Activated CD8-positive, alpha-beta memory T cell treated with anti-CD3 and anti-CD28 coated beads, Interleukin-2, amount 50 U/mL, for 4 hours (primary cell): ENCODE data around the gene SOST.
"Not testable (repeated sequence)": the region's sequence is repeated elsewhere in the genome, so short reads cannot be mapped to it uniquely, and the experiment has no call there.

Source experiments
- DNase-seq: peaks from one replicate; pipeline ENCODE4 v3.0.0-alpha.2; 2020

The SOST gene

DNA sequence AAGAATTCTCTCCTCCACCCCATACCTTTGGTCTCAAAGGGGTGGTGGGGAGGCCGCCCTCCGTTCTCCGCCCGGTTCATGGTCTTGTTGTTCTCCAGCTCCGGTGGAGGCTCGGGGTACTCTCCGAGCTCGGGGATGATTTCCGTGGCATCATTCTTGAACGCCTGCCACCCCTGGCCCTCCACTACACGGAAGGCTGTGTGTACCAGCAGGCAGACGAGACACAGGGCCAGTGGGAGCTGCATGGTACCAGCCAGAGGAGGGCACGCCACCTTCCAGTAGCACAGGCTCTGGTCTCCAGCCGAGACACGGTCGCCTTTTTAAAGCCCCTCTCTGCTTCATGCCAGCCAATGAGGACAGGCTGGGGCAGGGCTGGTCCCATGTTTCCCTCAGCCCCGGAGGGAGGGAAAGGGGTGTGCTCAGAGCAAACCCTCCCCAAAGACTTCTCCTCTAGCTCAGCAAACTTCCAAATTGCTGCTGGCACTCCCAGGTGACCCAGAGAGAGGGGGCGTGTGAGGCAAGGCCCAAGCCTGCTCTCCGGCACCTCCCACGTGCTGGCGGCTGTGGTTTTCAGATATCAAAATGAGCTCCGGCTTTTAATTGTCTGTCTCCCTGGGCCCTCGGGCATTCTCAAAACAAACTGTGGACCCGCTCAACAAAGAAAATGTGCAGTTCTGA is at the start of gene SOST:
SOST (minus strand) TSS at position 295 of the 678 bp plus-strand sequence; CDS start at position 245, 50 bp downstream.
- DNase-seq = no peak

DNA sequence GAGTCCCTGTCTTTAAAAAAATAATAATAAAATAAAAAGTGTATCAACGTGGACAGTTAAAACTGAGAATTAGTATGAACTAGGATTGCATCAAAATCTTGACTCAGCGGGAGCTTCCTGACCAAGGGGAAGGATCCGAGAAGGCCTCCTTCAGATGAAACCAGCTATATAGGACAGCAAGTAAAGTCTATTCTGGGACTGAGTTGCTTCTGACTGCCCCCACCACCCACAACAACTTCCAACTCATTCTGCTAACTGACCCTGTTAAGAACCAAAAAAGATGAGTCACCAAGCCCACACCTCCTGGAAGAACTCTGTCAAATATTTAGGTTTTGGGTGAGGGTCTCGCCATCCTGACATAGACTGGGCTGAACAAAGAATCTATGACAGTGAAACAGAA is 49.5 kb upstream of the SOST start:
- DNase-seq = no peak

DNA sequence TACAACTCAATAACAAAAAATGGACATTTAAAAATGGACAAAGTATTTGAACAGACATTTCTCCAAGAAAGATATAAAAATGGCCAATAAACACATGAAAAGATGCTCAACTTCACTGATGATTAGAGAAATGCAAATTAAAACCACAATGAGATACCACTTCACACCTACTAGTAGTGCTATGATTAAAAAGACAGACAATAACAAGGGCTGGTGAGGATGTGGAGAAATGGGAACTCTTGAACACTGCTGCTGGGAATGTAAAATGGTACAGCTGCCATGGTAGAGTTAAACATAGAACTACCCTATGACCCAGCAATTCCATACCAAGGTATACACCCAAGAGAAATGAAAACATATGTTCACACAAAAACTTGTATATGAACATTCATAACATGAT is 46.5 kb upstream of the SOST start:
- no peak for DNase-seq

DNA sequence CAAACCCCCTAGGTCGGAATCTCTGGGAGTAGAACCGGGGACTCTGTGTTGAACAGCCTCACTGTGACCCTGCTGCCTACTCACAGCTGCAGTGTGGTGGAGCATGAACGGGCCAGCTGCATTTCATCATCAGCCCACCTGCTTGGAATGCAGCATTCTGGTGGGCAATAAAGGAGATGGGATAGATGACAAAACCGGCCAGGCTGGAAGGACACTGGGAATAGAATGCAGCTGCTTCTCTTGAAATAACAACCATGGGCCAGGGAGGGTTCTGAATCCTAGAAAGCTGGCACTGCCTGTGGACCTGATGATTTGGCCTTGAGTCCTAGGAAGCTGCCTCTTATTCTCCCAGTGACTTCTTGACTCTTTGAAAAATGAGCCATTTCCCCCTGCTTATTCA is 45.2 kb upstream of the SOST start:
- no peak for DNase-seq

DNA sequence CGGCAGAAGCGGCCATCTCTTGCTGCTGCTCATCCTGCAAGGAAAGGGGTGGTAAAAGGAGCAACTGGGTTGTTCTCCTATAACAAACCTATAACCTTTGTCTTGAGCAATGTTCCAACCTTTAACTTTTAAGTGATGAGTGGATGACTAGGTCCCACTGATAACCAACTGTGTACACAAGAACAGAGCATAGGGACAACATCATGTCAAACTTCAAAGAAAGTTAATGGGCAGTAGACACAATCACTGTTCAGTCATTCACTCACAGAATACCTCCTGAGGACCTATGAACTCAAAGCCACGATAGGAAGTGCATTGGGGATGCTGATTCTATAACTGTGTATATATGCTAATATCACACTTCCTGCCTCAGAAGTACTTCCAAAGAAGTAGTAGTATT is 43.3 kb upstream of the SOST start:
- DNase-seq = no peak

DNA sequence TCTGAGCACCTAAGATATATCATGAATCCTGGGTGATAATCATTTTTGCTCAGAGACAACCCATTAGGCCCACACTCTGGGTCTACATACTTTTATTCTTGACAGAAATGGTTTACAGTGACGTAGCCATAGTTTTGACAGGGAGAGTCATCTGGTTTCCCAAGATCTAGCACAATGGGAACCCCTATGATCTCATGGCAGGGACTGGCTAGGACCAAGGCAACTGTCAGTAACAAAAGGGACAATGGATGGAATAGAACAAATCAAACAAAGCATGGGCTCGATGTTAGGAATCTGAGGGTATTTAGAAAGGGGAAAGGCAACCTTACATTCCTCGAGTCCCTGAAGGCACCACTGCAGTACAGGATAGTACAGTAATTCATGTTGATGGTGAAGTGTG is 42.1 kb upstream of the SOST start:
- DNase-seq = no peak

DNA sequence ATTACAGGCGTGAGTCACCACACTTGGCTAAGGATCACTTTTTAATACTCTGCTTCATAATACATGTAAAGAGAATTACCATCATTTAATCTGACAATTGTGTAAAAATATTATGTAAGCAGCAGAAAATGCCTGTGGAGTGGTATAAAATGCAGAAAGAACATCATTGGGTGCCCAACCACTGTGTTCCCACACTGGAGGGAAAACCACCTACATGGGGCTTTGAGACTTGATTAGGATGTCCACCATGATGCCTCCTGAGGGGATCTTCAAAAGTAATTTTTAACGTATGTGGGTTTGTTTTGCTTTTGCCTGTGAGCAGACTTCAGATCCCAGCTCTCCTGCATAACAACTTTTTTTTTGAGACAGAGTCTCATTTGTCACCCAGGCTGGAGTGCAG is 40.5 kb upstream of the SOST start:
- DNase-seq = no peak

DNA sequence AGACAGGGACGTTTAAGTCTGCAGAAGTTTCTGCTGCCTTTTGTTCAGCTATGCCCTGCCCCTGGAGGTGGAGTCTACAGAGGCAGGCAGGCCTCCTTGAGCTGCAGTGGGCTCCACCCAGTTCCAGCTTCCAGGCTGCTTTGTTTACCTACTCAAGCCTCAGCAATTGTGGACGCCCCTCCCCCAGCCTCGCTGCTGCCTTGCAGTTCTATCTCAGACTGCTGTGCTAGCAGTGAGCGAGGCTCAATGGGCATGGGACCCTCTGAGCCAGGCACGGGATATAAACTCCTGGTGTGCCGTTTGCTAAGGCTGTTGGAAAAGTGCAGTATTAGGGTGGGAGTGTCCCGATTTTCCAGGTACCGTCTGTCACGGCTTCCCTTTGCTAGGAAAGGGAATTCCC is 39.4 kb upstream of the SOST start:
- DNase-seq = not testable (repeated sequence)

DNA sequence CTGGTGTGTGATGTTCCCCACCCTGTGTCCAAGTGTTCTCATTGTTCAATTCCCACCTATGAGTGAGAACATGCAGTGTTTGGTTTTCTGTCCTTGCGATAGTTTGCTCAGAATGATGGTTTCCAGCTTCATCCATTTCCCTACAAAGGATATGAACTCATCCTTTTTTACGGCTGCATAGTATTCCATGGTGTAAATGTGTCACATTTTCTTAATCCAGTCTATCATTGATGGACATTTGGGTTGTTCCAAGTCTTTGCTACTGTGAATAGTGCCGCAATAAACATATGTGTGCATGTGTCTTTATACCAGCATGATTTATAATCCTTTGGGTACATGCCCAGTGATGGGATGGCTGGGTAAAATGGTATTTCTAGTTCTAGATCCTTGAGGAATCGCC is 34.1 kb upstream of the SOST start:
- not testable (repeated sequence) for DNase-seq

DNA sequence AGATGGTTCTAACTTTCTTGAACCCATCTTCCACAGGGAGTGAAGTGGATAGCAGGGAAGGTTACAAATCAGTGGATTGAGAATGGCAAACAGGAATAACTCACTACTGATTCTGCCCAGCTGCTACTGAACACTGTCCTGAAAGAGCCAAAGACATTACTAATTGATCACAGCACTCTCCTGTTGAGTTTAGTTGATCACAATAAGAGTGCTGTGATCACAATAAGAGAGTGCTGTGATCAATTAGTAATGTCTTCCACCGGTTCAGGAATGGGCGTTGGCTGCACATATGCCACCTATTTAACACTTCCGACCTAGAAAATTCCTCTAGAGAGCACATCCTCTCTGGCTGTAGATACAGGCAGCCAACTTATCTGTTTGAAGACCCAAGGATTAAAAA is 33.0 kb upstream of the SOST start:
- DNase-seq = no peak

DNA sequence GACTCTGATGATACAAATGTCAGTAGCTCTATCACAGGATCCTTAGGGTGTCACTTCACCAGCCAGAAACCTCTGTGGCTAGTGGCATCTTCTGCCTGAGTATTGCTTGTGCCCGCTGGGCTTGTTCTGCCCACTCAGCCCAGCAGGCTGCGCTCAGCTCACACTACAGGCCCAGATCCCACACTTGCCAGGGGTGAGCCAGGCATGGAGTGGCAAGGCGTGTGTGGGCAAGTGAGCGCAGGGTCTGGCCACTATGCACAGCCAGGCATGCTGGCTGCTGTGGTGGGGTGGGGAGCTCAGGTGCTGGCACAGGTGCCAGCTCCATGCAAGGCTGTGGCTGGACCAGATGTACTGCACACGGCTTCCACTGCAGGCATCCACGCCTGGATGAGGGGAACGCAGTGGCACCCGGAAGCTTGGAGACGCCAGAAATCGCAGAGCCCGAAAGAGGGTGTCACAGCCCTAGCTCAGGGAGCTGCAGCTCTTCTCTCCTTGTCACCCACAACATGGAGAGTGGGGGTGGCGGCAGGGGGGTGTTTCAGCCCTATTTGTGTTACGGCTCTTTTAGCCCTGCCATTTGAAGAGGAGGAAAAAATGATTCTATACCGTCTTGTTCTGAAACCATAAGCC is 31.8 kb upstream of the SOST start:
- DNase-seq = no peak

DNA sequence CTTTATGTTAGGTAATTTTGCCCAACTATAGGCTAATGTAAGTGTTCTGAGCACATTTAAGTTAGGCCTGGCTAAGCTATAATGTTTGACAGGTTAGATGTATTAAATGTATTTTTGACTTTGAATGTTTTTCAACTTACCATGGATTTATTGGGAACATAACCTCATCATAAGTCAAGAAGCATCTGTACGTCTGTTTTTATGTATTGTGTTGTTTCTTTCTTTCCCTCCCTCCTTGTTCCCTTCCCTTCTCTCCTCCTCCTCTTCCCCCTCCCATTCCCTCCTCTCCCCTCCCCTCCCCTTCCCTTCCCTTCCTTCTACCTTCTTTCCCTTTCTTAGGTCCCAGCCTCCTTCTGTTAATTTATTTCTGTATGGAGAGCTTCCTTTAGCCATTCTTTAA is 30.9 kb upstream of the SOST start:
- DNase-seq = no peak

DNA sequence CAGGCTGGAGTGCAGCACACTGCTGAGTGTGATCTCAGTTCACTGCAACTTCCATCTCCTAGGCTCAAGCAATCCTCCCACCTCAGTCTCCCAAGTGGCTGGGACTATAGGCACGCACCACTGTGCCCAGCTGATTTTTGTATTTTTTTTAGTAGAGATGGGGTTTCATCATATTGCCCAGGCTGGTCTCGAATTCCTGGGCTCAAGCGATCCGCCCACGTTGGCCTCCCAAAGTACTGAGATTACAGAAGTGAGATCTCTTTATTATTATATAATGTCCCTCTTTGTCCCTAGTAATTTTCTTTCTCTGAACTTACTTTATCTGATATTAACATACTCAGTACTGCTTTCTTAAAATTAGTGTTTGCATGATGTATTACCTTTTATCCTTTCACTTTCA is 29.9 kb upstream of the SOST start:
- no peak for DNase-seq

DNA sequence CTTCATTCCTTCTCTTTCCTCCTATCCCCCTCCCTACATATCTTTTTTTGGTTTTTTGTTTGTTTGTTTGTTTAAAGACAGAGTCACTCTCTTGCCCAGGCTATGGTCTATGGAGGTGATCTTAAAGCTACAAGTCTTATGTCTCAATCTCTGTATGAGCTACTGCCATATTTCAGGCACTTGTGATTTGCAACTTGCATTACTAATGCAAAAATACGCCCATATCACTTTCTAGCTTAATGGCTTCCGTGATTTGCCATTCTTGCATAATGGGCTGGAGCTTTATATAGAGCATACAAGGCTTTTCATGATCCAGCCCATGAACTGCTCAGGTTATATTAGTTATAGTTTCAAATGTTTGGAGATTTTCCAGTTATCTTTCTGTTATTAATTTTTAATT is 29.1 kb upstream of the SOST start:
- no peak for DNase-seq

DNA sequence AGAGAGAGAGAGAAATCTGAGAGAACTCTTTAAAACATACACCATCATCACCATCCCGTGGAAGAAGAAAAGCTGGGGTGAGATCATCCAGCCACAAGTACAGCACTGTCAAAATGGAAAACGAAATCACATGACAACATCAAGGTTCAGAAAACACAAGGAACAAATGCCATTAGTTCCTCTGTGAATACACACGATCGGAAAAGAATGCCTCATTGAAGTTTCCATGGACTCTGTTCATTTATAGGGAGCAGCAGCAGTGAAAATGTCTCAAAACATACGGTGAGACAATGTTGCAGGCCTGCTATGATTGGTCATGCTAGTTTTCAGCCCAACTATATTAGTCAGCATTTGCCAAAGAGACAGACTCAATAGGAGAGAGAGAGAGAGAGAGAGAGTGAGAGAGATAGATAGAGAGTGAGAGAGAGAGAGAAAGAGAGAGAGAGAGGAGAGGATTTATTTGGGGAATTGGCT is 26.1 kb upstream of the SOST start:
- no peak for DNase-seq

DNA sequence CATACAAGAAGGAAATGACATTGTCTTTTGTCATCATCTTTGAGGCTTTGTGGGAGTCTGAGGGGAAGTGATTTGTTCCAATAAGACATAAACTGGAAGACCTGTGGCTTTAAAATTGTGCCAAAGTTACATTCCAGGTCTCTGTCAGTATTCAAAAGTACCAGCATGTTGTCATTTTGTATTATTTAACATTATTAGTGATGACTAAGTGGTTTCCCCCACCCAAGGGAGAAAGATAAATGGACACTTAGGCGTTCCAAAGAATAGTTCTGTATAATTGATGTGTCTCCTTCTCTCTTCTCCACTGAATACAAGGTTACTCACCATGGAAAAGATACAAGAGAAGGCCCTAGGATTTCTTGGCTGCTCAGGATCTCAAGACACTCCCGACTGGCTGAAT is 25.5 kb upstream of the SOST start:
- no peak for DNase-seq

DNA sequence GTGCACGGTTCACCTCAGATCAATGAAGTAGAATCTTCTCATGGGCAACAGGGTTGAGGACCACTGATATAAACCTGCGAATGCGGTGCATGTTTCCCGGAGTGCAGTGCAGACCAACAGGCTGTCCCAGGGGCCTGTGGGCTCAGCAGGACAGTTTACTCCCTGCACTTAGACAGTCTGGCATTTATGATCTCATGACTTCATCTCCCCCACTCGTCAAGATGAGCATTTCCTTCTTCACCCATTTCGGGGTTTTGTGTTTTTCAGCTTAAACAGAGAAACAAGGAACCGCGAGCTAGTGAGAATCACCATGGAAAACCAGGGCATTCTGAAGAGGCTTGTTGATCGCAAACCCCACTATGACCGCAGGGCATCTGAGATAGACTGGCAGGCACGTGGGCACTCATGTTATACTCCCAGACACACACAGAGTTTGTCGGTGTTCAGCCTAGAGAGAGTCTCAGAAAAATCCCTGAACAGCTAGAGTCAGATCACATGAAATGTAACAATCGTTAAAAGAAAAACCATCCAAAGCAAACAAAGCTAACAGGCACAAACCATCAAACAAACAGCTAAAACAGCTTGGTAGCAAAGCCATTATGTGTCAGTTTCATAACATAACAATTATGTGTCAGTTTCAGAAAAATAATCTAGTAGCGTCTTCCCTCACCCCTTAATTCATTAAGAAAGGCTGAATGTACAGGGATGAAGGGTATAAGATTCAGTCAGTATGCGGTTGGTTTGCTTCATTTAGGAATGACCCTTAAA is 24.5 kb upstream of the SOST start:
- no peak for DNase-seq

DNA sequence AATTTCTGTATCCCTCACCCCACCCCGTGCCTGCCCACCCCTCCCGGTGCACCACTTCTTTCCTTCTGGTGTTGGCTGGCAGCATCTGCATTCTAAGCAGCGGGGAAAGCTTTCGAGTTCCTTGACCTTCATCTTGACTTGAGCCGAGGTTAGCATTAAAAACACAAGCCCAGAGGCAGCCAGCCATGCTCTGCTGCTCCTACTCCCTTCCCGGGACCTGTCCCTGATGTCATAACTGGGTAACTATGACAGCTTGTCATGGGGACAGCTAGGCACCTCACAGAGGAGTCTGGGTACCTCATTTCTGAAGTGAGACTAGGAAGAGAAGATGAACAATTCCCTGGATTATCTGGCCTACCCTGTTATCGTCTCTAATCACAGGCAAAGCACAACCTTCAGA is 21.5 kb upstream of the SOST start, which contains the start of gene CFAP97D1:
CFAP97D1 (plus strand) TSS at position 301 of the 400 bp plus-strand sequence; CDS start at position 329, 28 bp downstream.
- DNase-seq = no peak

DNA sequence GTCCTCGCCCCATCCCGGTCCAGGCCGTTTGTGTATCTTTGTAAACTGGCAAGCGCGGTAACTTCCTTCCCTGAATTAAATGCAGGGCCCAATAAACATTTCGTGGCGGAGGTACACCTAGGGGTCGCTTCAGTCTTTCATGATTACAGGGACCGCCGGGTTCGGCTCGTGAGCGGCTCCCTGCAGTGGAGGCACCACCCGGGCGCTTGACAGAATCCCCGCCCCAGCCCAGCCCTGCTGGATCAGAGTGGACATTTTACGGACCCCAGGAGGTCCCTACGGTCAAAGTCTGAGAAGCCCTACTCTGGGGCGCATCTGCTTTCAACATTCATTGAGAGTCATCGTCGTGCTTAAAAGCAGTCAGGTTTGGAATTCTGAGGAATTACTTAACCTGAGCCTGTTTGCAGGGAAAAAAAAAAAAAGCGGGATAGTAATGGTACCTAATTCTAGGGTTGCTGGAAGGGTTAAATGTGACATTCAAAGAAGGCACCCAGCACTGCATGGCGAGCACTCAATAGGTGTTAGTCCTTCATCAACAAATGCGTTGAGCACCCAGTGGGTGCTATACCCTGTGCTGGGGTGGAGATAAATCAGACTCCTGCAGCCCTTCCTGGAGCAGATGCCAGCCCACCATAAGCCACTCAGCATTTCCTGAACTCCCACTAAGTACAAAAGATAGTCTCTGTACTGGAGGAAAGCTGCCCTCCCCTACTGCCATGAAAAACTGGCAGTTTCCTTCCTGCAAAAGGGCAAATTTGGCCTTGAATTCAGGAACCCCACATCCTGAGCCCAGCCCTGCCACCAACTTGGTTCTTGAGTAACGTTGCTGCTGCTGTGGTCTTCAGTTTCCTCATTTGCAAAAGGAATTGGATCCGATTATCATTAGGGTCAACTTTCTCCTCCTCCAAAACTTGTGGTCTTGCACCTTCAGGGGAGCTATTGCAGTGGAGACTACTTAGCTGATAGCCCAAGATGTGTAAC is 20.8 kb upstream of the SOST start:
- DNase-seq = no peak

DNA sequence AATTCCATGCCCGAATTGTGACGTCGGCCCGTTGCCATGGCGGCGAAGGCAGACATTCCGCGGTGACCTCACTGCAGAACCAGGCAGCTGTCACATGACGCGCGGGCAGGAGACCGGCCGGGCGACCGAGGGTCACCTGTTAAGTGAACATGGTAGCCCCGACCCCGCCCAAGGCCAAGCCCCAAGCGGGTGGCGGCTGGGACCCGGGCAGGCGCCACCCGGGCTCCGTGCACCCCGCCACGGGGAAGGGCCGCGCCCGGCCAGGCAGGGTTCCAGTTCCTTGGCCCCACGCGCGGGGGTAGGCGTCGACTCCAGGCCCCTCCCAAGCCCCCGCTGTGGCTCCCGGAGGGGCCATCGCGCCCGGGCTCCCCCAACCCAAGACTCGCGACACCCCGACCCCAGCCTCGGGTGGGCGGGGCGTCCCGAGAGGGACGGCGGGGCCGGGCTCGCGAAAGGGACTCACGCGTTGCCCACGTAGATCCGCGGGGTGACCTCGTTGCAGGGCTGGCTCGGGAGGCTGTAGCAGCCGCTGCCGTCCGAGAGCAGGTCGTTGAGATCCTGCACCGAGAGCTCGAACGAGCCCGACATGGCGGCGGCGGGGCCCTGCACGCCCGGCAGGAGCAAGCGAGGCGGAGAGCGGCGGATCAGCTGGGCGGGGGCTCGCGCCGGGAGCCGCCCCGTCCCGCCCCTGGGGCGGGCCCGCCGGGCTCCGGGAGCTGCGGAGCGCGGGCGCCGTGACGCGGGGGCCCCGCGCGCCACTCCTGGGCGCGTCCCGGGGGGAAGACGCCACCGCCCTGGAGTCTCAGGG is 19.9 kb upstream of the SOST start, which contains the start of gene DUSP3:
DUSP3 (minus strand) TSS at position 641 of the 808 bp plus-strand sequence; CDS start at position 588, 53 bp downstream.
- DNase-seq = peak; percentile 71
